Activated CD8-positive, alpha-beta T cell treated with anti-CD3 and anti-CD28 coated beads, Interleukin-2, amount 10 ng/mL, durations not matched to agents 7 days and 5 days (primary cell): ENCODE data around the gene ZNF641. TPM values are rescaled to one million over a fixed set of nuclear protein-coding genes. Genes with fewer than 3 reads are reported as not detected.

Source experiments
- ATAC-seq: fragments of 150-1000 bp; cut with Tn5 transposase; one replicate; pipeline ENCODE4 v1.10.0; 2021; ENCODE audit warnings: moderate library complexity
- CTCF ChIA-PET: fragments of 350-600 bp; sonication (Branson Sonifier 250); formaldehyde crosslinking; loops from one replicate; lab custom pipeline; 2021; ENCODE audit warnings: antibody characterized with exemption; lab: Charles Lee
- POLR2A ChIA-PET: fragments of 350-600 bp; sonication (Branson Sonifier 250); formaldehyde crosslinking; loops from one replicate; lab custom pipeline; 2021; ENCODE audit warnings: antibody characterized with exemption; lab: Charles Lee
- DNase-seq: peaks from one replicate; pipeline ENCODE4 v3.0.0-alpha.2; 2020
- H3K27ac Mint-ChIP-seq: one replicate; pipeline ENCODE4 v1.8.0; 2021; ENCODE audit warnings: mild to moderate bottlenecking, mixed read lengths
- H3K27me3 Mint-ChIP-seq: one replicate; pipeline ENCODE4 v1.8.0; 2021; ENCODE audit warnings: low read depth, mixed read lengths
- H3K36me3 Mint-ChIP-seq: one replicate; pipeline ENCODE4 v1.8.0; 2021; ENCODE audit warnings: low read depth, mixed read lengths
- H3K4me1 Mint-ChIP-seq: one replicate; pipeline ENCODE4 v1.8.0; 2021; ENCODE audit warnings: low read depth, mixed read lengths
- H3K4me3 Mint-ChIP-seq: one replicate; pipeline ENCODE4 v1.8.0; 2021; ENCODE audit warnings: mild to moderate bottlenecking, mixed read lengths
- H3K9me3 Mint-ChIP-seq: one replicate; pipeline ENCODE4 v1.8.0; 2022; ENCODE audit warnings: mixed read lengths; ENCODE audit not compliant: insufficient read depth
- total RNA-seq, 2 experiments: library from RNA; stranded (reverse); gene quantifications; one replicate each; pipeline ENCODE4 v1.2.3, GENCODE V29; 2021

The ZNF641 gene
- total RNA-seq, 2 experiments from 2014 or later: 10.6 to 14.1 TPM

DNA sequence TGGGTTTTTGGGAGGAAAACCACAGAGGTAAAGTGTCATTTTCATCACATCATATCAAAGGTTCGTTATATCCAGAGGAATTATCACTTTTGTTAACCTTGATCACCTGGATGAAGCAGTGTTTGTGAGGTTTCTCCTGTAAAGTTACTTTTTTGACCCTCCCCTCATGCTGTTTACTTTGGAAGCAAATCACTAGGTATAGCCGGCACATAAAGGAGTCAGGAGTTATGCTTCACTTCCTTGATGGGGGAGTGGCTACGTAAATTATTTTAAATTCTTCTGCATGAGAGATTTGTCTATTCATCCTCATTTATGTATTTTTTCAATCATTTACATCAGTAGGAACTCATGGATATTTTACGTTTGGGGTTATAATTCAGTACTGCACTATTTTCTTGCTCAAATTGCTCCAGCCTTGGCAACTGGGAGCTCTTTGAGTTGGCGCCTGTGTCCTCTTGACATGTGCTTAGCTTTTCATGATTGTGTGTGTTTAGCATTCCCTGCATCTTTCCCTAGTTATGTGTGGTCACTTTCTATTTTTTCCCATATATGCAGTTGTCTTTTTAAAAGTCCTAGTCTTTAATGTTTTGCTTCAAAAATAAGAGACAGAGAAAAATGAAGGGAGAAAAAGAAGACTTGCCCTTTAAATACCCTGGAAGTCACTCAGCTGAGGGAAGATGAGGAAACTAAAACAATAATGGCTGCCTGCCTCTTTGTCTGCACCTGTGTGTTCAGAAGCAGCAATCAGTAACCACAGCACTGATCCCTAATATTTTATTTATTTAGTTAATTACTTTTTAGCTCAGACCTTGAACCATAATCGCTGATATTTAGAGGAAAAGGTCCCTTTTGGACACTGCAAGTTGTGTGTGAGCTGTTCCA lies 62.1 kb downstream of the ZNF641 start:
- Mint-ChIP-seq H3K36me3 (peaks cover 7% of the 10 kb centered on the region), H3K27ac (no peak overlapping the region), H3K4me1 (peaks cover 16% of the 10 kb centered on the region), H3K9me3 (peaks cover 3% of the 10 kb centered on the region), H3K4me3 (no peak overlapping the region), H3K27me3 (peaks cover 13% of the 10 kb centered on the region)
- ChIA-PET CTCF (interaction anchor here (1.0 to 3.5 kb wide), 3 partner anchors 91 to 330 kb away, joined by 3 to 16 read pairs (median 3); partner anchors contain the start of gene CCDC184), POLR2A (no interaction called here)
- no peak for DNase-seq
- no peak for ATAC-seq

Other genes with a start within 250 kb of the ZNF641 start
- gene SENP1, start 244.8 kb downstream of the ZNF641 start, total RNA-seq: 10 to 100 TPM; 45.6 to 50.1 TPM
- 10 to 100 TPM; 20.6 to 22.7 TPM for gene PFKM, start 231.6 kb downstream of the ZNF641 start, total RNA-seq
- gene ASB8, start 193.4 kb downstream of the ZNF641 start, total RNA-seq: 10 to 100 TPM; 37.9 to 47.2 TPM
- gene CCDC184, start 167.3 kb downstream of the ZNF641 start, total RNA-seq: 1 to 10 TPM; 1.4 to 1.5 TPM
- gene OR10AD1, start 147.6 kb downstream of the ZNF641 start, total RNA-seq: not detected
- not detected for gene ANP32D, start 121.6 kb upstream of the ZNF641 start, total RNA-seq
- gene C12orf54, start 131.6 kb upstream of the ZNF641 start, total RNA-seq: not detected
- gene OR8S1, start 174.7 kb upstream of the ZNF641 start, total RNA-seq: not detected
- not detected for gene LALBA, start 219.1 kb upstream of the ZNF641 start, total RNA-seq